HUES64 (cell line): ENCODE measurements around the gene ATG16L1.

Experiments used
- H3K27ac ChIP-seq: 2 replicates; pipeline ENCODE4 v1.7.0; 2013; ENCODE audit warnings: low read depth, low read length, inconsistent platforms
- H3K27me3 ChIP-seq: 2 replicates; pipeline ENCODE4 v1.6.1; 2013; ENCODE audit warnings: mild to moderate bottlenecking, low read length; ENCODE audit not compliant: insufficient read depth
- H3K36me3 ChIP-seq: 2 replicates; pipeline ENCODE4 v1.6.1; 2013; ENCODE audit warnings: mild to moderate bottlenecking, low read length; ENCODE audit not compliant: insufficient read depth
- H3K4me1 ChIP-seq: 2 replicates; pipeline ENCODE4 v1.6.1; 2013; ENCODE audit warnings: mild to moderate bottlenecking, low read length, moderate library complexity; ENCODE audit not compliant: insufficient read depth
- H3K4me3 ChIP-seq: 2 replicates; pipeline ENCODE4 v1.5.1; 2013; ENCODE audit warnings: mild to moderate bottlenecking, low read length, moderate library complexity
- H3K9ac ChIP-seq: 2 replicates; pipeline ENCODE4 v1.6.1; 2013; ENCODE audit warnings: mild to moderate bottlenecking, low read depth, low read length
- H3K9me3 ChIP-seq: 2 replicates; pipeline ENCODE4 v1.6.1; 2013; ENCODE audit warnings: low read depth, low read length; ENCODE audit not compliant: insufficient read depth
- WGBS: fragments of 150-250, 120-280 bp; methylation state at CpG from one replicate; pipeline ENCODE4 v1.1.7; 2013; ENCODE audit warnings: missing lambda C conversion rate; 5-methylcytosine and 5-hydroxymethylcytosine counted together

Gene ATG16L1

DNA sequence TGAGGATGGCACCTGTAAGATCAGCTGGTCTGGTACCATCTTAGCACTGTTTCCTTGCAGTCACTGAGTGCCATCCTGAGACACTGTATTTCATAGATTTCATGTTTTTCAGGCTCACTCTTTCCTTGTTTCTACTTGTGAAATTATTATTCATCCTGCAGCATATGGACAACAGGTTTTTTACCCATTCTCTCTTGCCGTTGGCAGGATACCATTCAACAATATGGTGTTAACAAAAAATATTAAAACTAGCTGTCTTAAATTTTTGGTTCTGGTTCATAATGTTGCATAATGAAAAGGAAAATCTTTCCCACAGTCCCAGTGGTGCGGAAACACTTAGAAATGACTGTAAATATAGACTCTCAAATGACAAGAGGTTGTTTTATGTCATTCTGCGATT is 23.1 kb upstream of the ATG16L1 start:
- H3K4me1 ChIP-seq = peaks cover 6% of the 10 kb centered on the region; the same call in 1 of the 2 replicates
- 97% methylated on average over 2 of the region's 3 CpGs for WGBS
- no peaks in the 10 kb centered on the region for H3K36me3 ChIP-seq
- H3K27ac ChIP-seq = no peak overlapping the region
- no peak overlapping the region for H3K9ac ChIP-seq
- no peaks in the 10 kb centered on the region for H3K27me3 ChIP-seq
- H3K4me3 ChIP-seq = no peak overlapping the region
- no peaks in the 10 kb centered on the region for H3K9me3 ChIP-seq

- Histone ChIP-seq H3K4me1 (no peaks in the 10 kb centered on the region), H3K9me3 (no peaks in the 10 kb centered on the region), H3K4me3 (no peak overlapping the region), H3K27ac (no peak overlapping the region), H3K9ac (no peak overlapping the region), H3K36me3 (no peaks in the 10 kb centered on the region), H3K27me3 (no peaks in the 10 kb centered on the region)
- 87% methylated on average over 4 of the region's 4 CpGs for WGBS
Measured at GRCh38 chr2:233233618-233234230, 17.7 kb upstream of the ATG16L1 start.

- H3K27ac ChIP-seq = no peak overlapping the region
- WGBS = 89% methylated on average over 2 of the region's 2 CpGs
- no peaks in the 10 kb centered on the region for H3K4me1 ChIP-seq
- no peak overlapping the region for H3K4me3 ChIP-seq
- H3K27me3 ChIP-seq = no peaks in the 10 kb centered on the region
- no peak overlapping the region for H3K9ac ChIP-seq
- no peaks in the 10 kb centered on the region for H3K9me3 ChIP-seq
- H3K36me3 ChIP-seq = no peaks in the 10 kb centered on the region
Measured at GRCh38 chr2:233234264-233234663, 17.2 kb upstream of the ATG16L1 start.

DNA sequence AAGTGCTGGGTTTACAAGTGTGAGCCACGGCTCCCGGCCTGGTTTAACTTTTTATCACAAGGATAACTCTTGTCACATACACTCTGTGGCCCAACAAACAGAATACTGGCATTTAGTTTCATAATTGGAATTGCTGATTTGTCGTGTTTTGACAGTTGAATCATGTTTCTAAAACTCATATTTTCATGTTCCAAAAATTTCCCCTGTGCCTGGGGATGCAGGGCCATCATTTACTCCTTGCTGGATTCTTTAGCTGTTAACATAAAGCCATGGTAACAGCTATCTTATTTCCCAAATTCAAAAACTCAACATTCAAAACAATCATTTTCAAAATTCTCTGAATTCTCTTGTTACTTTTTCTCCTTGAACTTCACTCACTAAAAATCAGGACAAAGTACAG is 16.5 kb upstream of the ATG16L1 start:
- H3K9ac ChIP-seq = no peak overlapping the region
- 90% methylated on average over 3 of the region's 3 CpGs for WGBS
- H3K4me3 ChIP-seq = no peak overlapping the region
- H3K4me1 ChIP-seq = no peaks in the 10 kb centered on the region
- H3K36me3 ChIP-seq = no peaks in the 10 kb centered on the region
- H3K27ac ChIP-seq = no peak overlapping the region
- no peaks in the 10 kb centered on the region for H3K27me3 ChIP-seq
- H3K9me3 ChIP-seq = no peaks in the 10 kb centered on the region

- Histone ChIP-seq H3K4me3 (no peak overlapping the region), H3K9me3 (no peaks in the 10 kb centered on the region), H3K4me1 (no peaks in the 10 kb centered on the region), H3K27me3 (no peaks in the 10 kb centered on the region), H3K36me3 (no peaks in the 10 kb centered on the region), H3K9ac (no peak overlapping the region), H3K27ac (no peak overlapping the region)
- 78% methylated on average over 9 of the region's 9 CpGs for WGBS
Measured at GRCh38 chr2:233235977-233236376, 15.5 kb upstream of the ATG16L1 start.

- no peak overlapping the region for H3K27ac ChIP-seq
- no peaks in the 10 kb centered on the region for H3K36me3 ChIP-seq
- H3K4me3 ChIP-seq = no peak overlapping the region
- H3K4me1 ChIP-seq = no peaks in the 10 kb centered on the region
- no peaks in the 10 kb centered on the region for H3K27me3 ChIP-seq
- H3K9me3 ChIP-seq = no peaks in the 10 kb centered on the region
- 87% methylated on average over 7 of the region's 7 CpGs for WGBS
- H3K9ac ChIP-seq = no peak overlapping the region
Measured at GRCh38 chr2:233236820-233237589, 14.5 kb upstream of the ATG16L1 start.

- Histone ChIP-seq H3K36me3 (no peaks in the 10 kb centered on the region), H3K27me3 (no peaks in the 10 kb centered on the region), H3K27ac (no peak overlapping the region), H3K4me3 (no peak overlapping the region), H3K9ac (no peak overlapping the region), H3K4me1 (no peaks in the 10 kb centered on the region), H3K9me3 (no peaks in the 10 kb centered on the region)
- 97% methylated on average over 2 of the region's 2 CpGs for WGBS
Measured at GRCh38 chr2:233240897-233241296, 10.6 kb upstream of the ATG16L1 start.

DNA sequence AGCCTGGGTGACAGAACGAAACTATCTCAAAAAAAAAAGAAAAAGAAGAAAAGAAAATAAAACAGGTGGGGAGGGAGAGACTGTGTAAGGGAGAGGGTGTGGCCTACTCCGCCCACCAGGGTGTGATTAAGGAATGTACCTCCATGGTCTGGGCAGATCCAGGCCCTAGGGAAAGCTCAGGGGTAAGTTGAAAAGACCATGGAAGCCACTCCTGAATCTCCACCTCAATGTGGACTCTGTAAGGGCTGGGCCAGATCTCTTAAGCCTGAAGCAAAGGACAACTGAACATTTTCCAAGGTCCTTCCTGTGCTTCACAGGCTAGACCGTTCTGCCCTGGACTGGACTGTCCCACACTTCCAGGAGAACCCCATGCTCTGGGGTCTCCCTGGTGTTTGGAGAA is 9.7 kb upstream of the ATG16L1 start:
- Histone ChIP-seq H3K4me3 (no peak overlapping the region), H3K27me3 (no peaks in the 10 kb centered on the region), H3K9ac (no peak overlapping the region), H3K9me3 (no peaks in the 10 kb centered on the region), H3K36me3 (no peaks in the 10 kb centered on the region), H3K27ac (no peak overlapping the region), H3K4me1 (no peaks in the 10 kb centered on the region)
- WGBS = 90% methylated on average over 3 of the region's 3 CpGs

GRCh38 chr2:233242231-233242927 is 9.1 kb upstream of the ATG16L1 start:
- no peaks in the 10 kb centered on the region for H3K4me1 ChIP-seq
- H3K4me3 ChIP-seq = no peak overlapping the region
- no peak overlapping the region for H3K27ac ChIP-seq
- WGBS = 89% methylated on average over 14 of the region's 14 CpGs
- H3K36me3 ChIP-seq = no peaks in the 10 kb centered on the region
- H3K27me3 ChIP-seq = no peaks in the 10 kb centered on the region
- no peaks in the 10 kb centered on the region for H3K9me3 ChIP-seq
- H3K9ac ChIP-seq = no peak overlapping the region

DNA sequence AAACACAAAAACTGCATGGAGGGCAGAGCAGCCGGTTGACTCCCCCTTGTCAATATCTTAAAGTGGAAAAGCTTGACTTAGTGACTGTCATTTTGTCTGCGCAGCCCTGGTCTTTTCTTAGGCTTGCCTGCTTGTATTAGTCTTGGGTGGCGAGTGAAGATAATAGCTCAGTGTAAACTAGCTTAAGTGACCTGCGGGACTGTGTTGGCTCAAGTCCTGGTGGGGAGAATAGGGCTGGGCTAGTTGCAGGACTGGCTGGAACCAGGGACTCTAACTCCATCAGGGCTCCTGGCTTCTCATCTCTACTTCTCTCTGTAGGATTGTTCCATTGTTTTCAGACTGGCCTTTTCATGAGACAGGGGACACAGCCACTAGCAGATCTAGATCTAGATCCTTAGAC is 8.1 kb upstream of the ATG16L1 start:
- H3K36me3 ChIP-seq = no peaks in the 10 kb centered on the region
- no peaks in the 10 kb centered on the region for H3K4me1 ChIP-seq
- H3K9me3 ChIP-seq = no peaks in the 10 kb centered on the region
- H3K4me3 ChIP-seq = no peak overlapping the region
- no peak overlapping the region for H3K9ac ChIP-seq
- H3K27me3 ChIP-seq = no peaks in the 10 kb centered on the region
- no peak overlapping the region for H3K27ac ChIP-seq
- WGBS = 96% methylated on average over 4 of the region's 4 CpGs

- Histone ChIP-seq H3K9me3 (0 out of 2 replicates have a peak, but pooled peaks cover 2% of the 10 kb centered on the region), H3K4me1 (no peaks in the 10 kb centered on the region), H3K27me3 (no peaks in the 10 kb centered on the region), H3K9ac (no peak overlapping the region), H3K27ac (no peak overlapping the region), H3K4me3 (no peak overlapping the region), H3K36me3 (no peaks in the 10 kb centered on the region)
- WGBS = 82% methylated on average over 5 of the region's 5 CpGs
Measured at GRCh38 chr2:233244818-233245217, 6.7 kb upstream of the ATG16L1 start.
